KMS-11 (cell line): ENCODE results near the gene PSPC1.

ENCODE experiments used
- H2AFZ ChIP-seq: fragments of 200-600 bp; sonication (generic); 2 replicates; pipeline ENCODE4 v1.6.1; 2016; ENCODE audit warnings: antibody characterized with exemption, mixed run types, low read depth
- H3K27ac ChIP-seq: fragments of 200-600 bp; sonication (generic); 2 replicates; pipeline ENCODE4 v1.6.1; 2016; ENCODE audit warnings: mild to moderate bottlenecking, mixed run types
- H3K27me3 ChIP-seq: fragments of 200-600 bp; sonication (generic); 2 replicates; pipeline ENCODE4 v1.6.1; 2017; ENCODE audit warnings: mild to moderate bottlenecking, low read depth, mixed run types, moderate library complexity; ENCODE audit not compliant: insufficient read depth
- H3K36me3 ChIP-seq: fragments of 200-600 bp; sonication (generic); 2 replicates; pipeline ENCODE4 v1.6.1; 2017; ENCODE audit warnings: mild to moderate bottlenecking, mixed run types; ENCODE audit not compliant: insufficient read depth
- H3K4me1 ChIP-seq: fragments of 200-600 bp; sonication (generic); 2 replicates; pipeline ENCODE4 v1.6.1; 2016; ENCODE audit warnings: mild to moderate bottlenecking, low read depth, mixed run types; ENCODE audit not compliant: poor library complexity, severe bottlenecking
- H3K4me2 ChIP-seq: fragments of 200-600 bp; sonication (generic); 2 replicates; pipeline ENCODE4 v1.7.0; 2016; ENCODE audit warnings: mild to moderate bottlenecking, mixed run types
- H3K4me3 ChIP-seq: fragments of 200-600 bp; sonication (generic); IDR thresholded peaks from 2 replicates; pipeline ENCODE4 v1.6.1; 2017; ENCODE audit warnings: low read depth, low read length, mixed read lengths; ENCODE audit not compliant: insufficient read depth
- H3K79me2 ChIP-seq: fragments of 200-600 bp; sonication (generic); 2 replicates; pipeline ENCODE4 v1.6.1; 2016; ENCODE audit warnings: low read depth, mixed run types; ENCODE audit not compliant: insufficient read depth
- H3K9ac ChIP-seq: fragments of 200-600 bp; sonication (generic); 2 replicates; pipeline ENCODE4 v1.6.1; 2016; ENCODE audit warnings: mild to moderate bottlenecking, mixed run types
- H4K20me1 ChIP-seq: fragments of 200-600 bp; sonication (generic); 2 replicates; pipeline ENCODE4 v1.6.1; 2016; ENCODE audit warnings: mild to moderate bottlenecking, mixed run types; ENCODE audit not compliant: insufficient read depth
- TF ChIP-seq, protein P1 (sequence below): fragments of 200-600 bp; sonication (generic); conservative IDR thresholded peaks from 2 replicates; pipeline ENCODE4 v1.6.1; 2017; ENCODE audit warnings: low read depth, mild to moderate bottlenecking, antibody characterized with exemption, low read length, moderate library complexity, mixed read lengths

The PSPC1 gene

DNA sequence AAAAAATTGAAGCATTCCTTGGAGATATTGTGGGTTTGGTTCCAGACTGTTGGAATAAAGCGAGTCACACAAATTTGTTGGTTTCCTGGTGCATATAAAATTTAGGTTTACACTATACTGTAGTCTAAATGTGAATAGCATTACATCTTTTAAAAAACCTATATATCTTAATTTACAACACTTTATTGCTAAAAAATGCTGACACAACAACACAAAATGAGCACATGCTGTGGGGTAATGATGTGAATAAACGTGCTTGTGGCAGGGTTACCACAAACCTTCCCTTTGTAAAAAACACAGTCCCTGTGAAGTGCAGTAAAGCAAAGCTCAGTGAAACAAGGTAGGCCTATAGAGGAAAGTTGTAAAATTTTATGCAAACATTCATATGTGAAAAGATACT, 121.6 kb downstream of the PSPC1 start:
- TF ChIP-seq, protein P1, sequence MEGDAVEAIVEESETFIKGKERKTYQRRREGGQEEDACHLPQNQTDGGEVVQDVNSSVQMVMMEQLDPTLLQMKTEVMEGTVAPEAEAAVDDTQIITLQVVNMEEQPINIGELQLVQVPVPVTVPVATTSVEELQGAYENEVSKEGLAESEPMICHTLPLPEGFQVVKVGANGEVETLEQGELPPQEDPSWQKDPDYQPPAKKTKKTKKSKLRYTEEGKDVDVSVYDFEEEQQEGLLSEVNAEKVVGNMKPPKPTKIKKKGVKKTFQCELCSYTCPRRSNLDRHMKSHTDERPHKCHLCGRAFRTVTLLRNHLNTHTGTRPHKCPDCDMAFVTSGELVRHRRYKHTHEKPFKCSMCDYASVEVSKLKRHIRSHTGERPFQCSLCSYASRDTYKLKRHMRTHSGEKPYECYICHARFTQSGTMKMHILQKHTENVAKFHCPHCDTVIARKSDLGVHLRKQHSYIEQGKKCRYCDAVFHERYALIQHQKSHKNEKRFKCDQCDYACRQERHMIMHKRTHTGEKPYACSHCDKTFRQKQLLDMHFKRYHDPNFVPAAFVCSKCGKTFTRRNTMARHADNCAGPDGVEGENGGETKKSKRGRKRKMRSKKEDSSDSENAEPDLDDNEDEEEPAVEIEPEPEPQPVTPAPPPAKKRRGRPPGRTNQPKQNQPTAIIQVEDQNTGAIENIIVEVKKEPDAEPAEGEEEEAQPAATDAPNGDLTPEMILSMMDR, result no peak
- no peak overlapping the region for H3K9ac ChIP-seq
- H3K4me1 ChIP-seq, result peaks cover 20% of the 10 kb centered on the region
- H2AFZ ChIP-seq, result no peak overlapping the region
- no peaks in the 10 kb centered on the region for H3K36me3 ChIP-seq
- H3K4me3 ChIP-seq, result no peak overlapping the region
- H4K20me1 ChIP-seq, result no peaks in the 10 kb centered on the region
- H3K4me2 ChIP-seq, result no peak overlapping the region
- H3K27me3 ChIP-seq, result no peaks in the 10 kb centered on the region
- no peaks in the 10 kb centered on the region for H3K79me2 ChIP-seq
- no peak overlapping the region for H3K27ac ChIP-seq

GRCh38 chr13:19658831-19659230, 123.9 kb downstream of the PSPC1 start:
- H3K27me3 ChIP-seq, result no peaks in the 10 kb centered on the region
- no peak overlapping the region; the same call in 1 of the 2 replicates for H3K27ac ChIP-seq
- no peak overlapping the region for H3K9ac ChIP-seq
- no peak overlapping the region for H3K4me3 ChIP-seq
- TF ChIP-seq, protein P1, result no peak
- no peaks in the 10 kb centered on the region for H4K20me1 ChIP-seq
- H3K4me1 ChIP-seq, result peaks cover 20% of the 10 kb centered on the region
- H2AFZ ChIP-seq, result no peak overlapping the region
- H3K36me3 ChIP-seq, result no peaks in the 10 kb centered on the region
- no peak overlapping the region for H3K4me2 ChIP-seq
- no peaks in the 10 kb centered on the region for H3K79me2 ChIP-seq

GRCh38 chr13:19657872-19658591, 124.7 kb downstream of the PSPC1 start:
- Histone ChIP-seq H2AFZ (no peak overlapping the region), H3K9ac (no peak overlapping the region), H3K79me2 (no peaks in the 10 kb centered on the region), H3K27ac (peak overlapping the region; percentile 32; the same call in 1 of the 2 replicates), H3K4me2 (peak overlapping the region; percentile 11; the same call in 1 of the 2 replicates), H3K4me1 (peaks cover 20% of the 10 kb centered on the region), H4K20me1 (no peaks in the 10 kb centered on the region), H3K27me3 (no peaks in the 10 kb centered on the region), H3K36me3 (no peaks in the 10 kb centered on the region), H3K4me3 (no peak overlapping the region)
- TF ChIP-seq, protein P1, result no peak
